PFSK-1 (cell line): ENCODE results near the gene CYLD.

ENCODE experiments used
- FOXP2 ChIP-seq: optimal IDR thresholded peaks from 2 replicates; pipeline ENCODE3; 2011; ENCODE audit warnings: borderline replicate concordance, control low read depth, inconsistent platforms; ENCODE audit not compliant: insufficient read depth; ENCODE audit errors: extremely low read length, extremely low read depth
- POLR2AphosphoS5 ChIP-seq: IDR thresholded peaks from 2 replicates; pipeline ENCODE4 v1.6.1; 2012; ENCODE audit warnings: low read depth, mild to moderate bottlenecking, control low read depth, low read length, moderate library complexity
- SIN3A ChIP-seq: IDR thresholded peaks from 2 replicates; pipeline ENCODE4 v1.6.1; 2012; ENCODE audit warnings: mild to moderate bottlenecking, low read length, moderate library complexity, borderline replicate concordance; ENCODE audit not compliant: insufficient read depth
- TAF1 ChIP-seq: IDR thresholded peaks from 2 replicates; pipeline ENCODE4 v1.6.1; 2012; ENCODE audit warnings: low read length, control low read depth, borderline replicate concordance; ENCODE audit not compliant: insufficient read depth
- TF ChIP-seq, protein P1 (sequence below), 2 experiments: IDR thresholded peaks; 2 replicates each; pipeline versions ENCODE4 v1.6.1 to v1.8.0; 2011 to 2012; ENCODE audit warnings: low read depth in 2 of 2, low read length in 2 of 2, control low read depth in 1 of 2, inconsistent platforms in 1 of 2, mild to moderate bottlenecking in 1 of 2, moderate library complexity in 1 of 2; ENCODE audit not compliant: insufficient read depth in 1 of 2

CYLD gene

DNA sequence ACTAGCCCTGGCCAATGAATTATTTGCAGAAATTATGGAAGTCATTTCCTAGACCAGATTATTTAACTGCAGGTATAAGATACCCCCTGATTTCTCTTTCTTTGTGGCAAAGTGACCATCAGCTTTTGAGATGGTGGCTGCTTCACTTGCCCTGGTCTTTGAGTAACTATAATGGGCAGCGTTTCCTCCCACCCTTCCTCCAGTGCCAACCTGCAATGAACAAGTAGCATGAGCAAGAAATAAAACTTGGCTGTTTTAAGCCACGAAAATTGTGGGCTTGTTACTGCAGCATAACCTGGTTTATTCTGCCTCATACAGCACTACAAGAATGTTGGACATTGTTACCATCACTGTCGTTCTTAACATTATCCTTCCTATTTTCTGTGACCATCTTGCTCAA lies 105.3 kb downstream of the CYLD start:
- TF ChIP-seq TAF1, result no peak
- TF ChIP-seq, protein P1, sequence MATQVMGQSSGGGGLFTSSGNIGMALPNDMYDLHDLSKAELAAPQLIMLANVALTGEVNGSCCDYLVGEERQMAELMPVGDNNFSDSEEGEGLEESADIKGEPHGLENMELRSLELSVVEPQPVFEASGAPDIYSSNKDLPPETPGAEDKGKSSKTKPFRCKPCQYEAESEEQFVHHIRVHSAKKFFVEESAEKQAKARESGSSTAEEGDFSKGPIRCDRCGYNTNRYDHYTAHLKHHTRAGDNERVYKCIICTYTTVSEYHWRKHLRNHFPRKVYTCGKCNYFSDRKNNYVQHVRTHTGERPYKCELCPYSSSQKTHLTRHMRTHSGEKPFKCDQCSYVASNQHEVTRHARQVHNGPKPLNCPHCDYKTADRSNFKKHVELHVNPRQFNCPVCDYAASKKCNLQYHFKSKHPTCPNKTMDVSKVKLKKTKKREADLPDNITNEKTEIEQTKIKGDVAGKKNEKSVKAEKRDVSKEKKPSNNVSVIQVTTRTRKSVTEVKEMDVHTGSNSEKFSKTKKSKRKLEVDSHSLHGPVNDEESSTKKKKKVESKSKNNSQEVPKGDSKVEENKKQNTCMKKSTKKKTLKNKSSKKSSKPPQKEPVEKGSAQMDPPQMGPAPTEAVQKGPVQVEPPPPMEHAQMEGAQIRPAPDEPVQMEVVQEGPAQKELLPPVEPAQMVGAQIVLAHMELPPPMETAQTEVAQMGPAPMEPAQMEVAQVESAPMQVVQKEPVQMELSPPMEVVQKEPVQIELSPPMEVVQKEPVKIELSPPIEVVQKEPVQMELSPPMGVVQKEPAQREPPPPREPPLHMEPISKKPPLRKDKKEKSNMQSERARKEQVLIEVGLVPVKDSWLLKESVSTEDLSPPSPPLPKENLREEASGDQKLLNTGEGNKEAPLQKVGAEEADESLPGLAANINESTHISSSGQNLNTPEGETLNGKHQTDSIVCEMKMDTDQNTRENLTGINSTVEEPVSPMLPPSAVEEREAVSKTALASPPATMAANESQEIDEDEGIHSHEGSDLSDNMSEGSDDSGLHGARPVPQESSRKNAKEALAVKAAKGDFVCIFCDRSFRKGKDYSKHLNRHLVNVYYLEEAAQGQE (IDR thresholded peaks at IDR 0.05; ENCODE audit: insufficient read depth in 1 of 2, low read depth in 2 of 2, low read length in 2 of 2), result no peak
- TF ChIP-seq SIN3A, result no peak
- no peak for TF ChIP-seq FOXP2

GRCh38 chr16:50848755-50849514 lies 107.0 kb downstream of the CYLD start:
- TF ChIP-seq FOXP2 (no peak), POLR2AphosphoS5 (no peak), TAF1 (no peak), SIN3A (no peak)
- TF ChIP-seq, protein P1 (IDR thresholded peaks at IDR 0.05; ENCODE audit: insufficient read depth in 1 of 2, low read depth in 2 of 2, low read length in 2 of 2), result no peak
